Panc1 (cell line): ENCODE data around the gene QRFP. TPM values are rescaled to one million over a fixed set of nuclear protein-coding genes. Genes with fewer than 3 reads are reported as not detected.

Experiments used
- ATAC-seq: fragments of 200-7000 bp; cut with Tn5 transposase; 2 replicates; pipeline ENCODE4 v1.9.1; 2020; ENCODE audit warnings: mild to moderate bottlenecking, moderate library complexity
- Bru-seq: library from RNA; stranded (reverse); fragments of 400-500 nt; gene quantifications from one replicate; lab custom pipeline; 2021; lab: Mats Ljungman, UMichigan
- BruChase-seq, 2 experiments: library from RNA; stranded (reverse); fragments of 400-500 nt; gene quantifications; one replicate each; lab custom pipeline; 2021; lab: Mats Ljungman, UMichigan
- BruUV-seq: library from RNA; stranded (reverse); fragments of 400-500 nt; replicated peaks from 2 replicates; lab custom pipeline; 2021; lab: Mats Ljungman, UMichigan
- CTCF ChIA-PET: fragments of 300-600 bp; sonication (Branson Sonifier 250); formaldehyde crosslinking; loops from one replicate; lab custom pipeline; 2022; ENCODE audit warnings: antibody characterized with exemption; lab: Charles Lee
- POLR2A ChIA-PET: fragments of 300-600 bp; sonication (Branson Sonifier 250); formaldehyde crosslinking; loops from one replicate; lab custom pipeline; 2022; ENCODE audit warnings: antibody characterized with exemption; lab: Charles Lee
- DNase-seq: peaks from one replicate; pipeline ENCODE4 v3.0.0-alpha.2; 2010; ENCODE audit warnings: low read depth, low spot score
- H3K27ac ChIP-seq: 2 replicates; pipeline ENCODE4 v1.5.1; 2011; ENCODE audit warnings: mild to moderate bottlenecking, low read length, inconsistent platforms
- H3K27me3 ChIP-seq: fragments of 200-500 bp; sonication (Bioruptor generic); 2 replicates; pipeline ENCODE4 v1.6.0; 2014; ENCODE audit warnings: low read length, inconsistent platforms; ENCODE audit not compliant: control insufficient read depth, insufficient read depth
- H3K36me3 ChIP-seq: fragments of 200-500 bp; sonication (Bioruptor generic); 2 replicates; pipeline ENCODE4 v1.5.1; 2014; ENCODE audit warnings: inconsistent platforms, mild to moderate bottlenecking, low read length, moderate library complexity; ENCODE audit not compliant: control insufficient read depth, insufficient read depth
- H3K4me1 ChIP-seq: 2 replicates; pipeline ENCODE4 v1.5.1; 2011; ENCODE audit warnings: inconsistent platforms, mild to moderate bottlenecking, low read length, moderate library complexity; ENCODE audit not compliant: control insufficient read depth, insufficient read depth
- H3K4me3 ChIP-seq, 2 experiments: 2 replicates each; pipeline ENCODE4 v1.5.1; 2011 to 2012; ENCODE audit warnings: low read depth in 2 of 2, low read length in 2 of 2, mild to moderate bottlenecking in 2 of 2, inconsistent platforms in 1 of 2, moderate library complexity in 1 of 2
- H3K9me3 ChIP-seq: fragments of 200-500 bp; sonication (Bioruptor generic); 2 replicates; pipeline ENCODE4 v1.5.1; 2014; ENCODE audit warnings: low read depth, mild to moderate bottlenecking, inconsistent platforms, low read length, moderate library complexity; ENCODE audit not compliant: control insufficient read depth, insufficient read depth
- POLR2AphosphoS5 ChIP-seq: IDR thresholded peaks from 2 replicates; pipeline ENCODE4 v1.6.1; 2012; ENCODE audit warnings: mild to moderate bottlenecking, low read depth, low read length, moderate library complexity
- SIN3A ChIP-seq: IDR thresholded peaks from 2 replicates; pipeline ENCODE4 v1.6.1; 2012; ENCODE audit warnings: low read depth, mild to moderate bottlenecking, low read length, moderate library complexity, borderline replicate concordance; ENCODE audit not compliant: insufficient read depth
- TCF7L2 ChIP-seq: IDR thresholded peaks from 2 replicates; pipeline ENCODE4 v1.6.1; 2011; ENCODE audit warnings: mild to moderate bottlenecking, low read depth, low read length, inconsistent platforms
- in situ Hi-C: cut with HindIII; loops from 2 replicates; pipeline ENCODE4 v1.10.0; 2016; ENCODE audit warnings: low sequenced_read_pairs, low pct_unique_long_range_greater_than_20kb
- intact Hi-C: fragments of 100-400 bp; cut with micrococcal nuclease; formaldehyde crosslinking; loops from one replicate; pipeline ENCODE4 v1.10.0; 2022; ENCODE audit not compliant: unreplicated experiment
- long read RNA-seq: library from polyadenylated mRNA; unstranded; transcript quantifications from one replicate; pipeline ENCODE4 v2.0.0, GENCODE V29; 2021; ENCODE audit not compliant: unreplicated experiment
- polyA plus RNA-seq: library from polyadenylated mRNA; unstranded; fragments of >200 nt; gene quantifications from one replicate; pipeline ENCODE4 v1.2.1, GENCODE V29; 2012; ENCODE audit warnings: missing spikeins; ENCODE audit not compliant: insufficient read length
- total RNA-seq: library from RNA; stranded (reverse); gene quantifications from one replicate; pipeline ENCODE4 v1.2.1, GENCODE V29; 2021; ENCODE audit not compliant: unreplicated experiment
- TF ChIP-seq, protein P1 (sequence below): fragments of 450-650 bp; IDR thresholded peaks from 2 replicates; pipeline ENCODE4 v1.5.1; 2017; ENCODE audit warnings: mild to moderate bottlenecking
- TF ChIP-seq, protein P2 (sequence below), 2 experiments: IDR thresholded peaks; 2 replicates each; pipeline ENCODE4 v1.6.1; 2011 to 2012; ENCODE audit warnings: low read depth in 2 of 2, control low read depth in 1 of 2, low read length in 1 of 2, mild to moderate bottlenecking in 1 of 2, moderate library complexity in 1 of 2; ENCODE audit not compliant: insufficient read depth in 1 of 2

QRFP gene, protein sequence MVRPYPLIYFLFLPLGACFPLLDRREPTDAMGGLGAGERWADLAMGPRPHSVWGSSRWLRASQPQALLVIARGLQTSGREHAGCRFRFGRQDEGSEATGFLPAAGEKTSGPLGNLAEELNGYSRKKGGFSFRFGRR
- not detected for total RNA-seq
- 0.13 TPM for polyA plus RNA-seq
- Bru-seq, nascent RNA = not detected
- not detected for BruChase-seq, experiment 1, labeled RNA remaining after a 2-hour chase
- not detected for BruChase-seq, experiment 2, labeled RNA remaining after a 6-hour chase
- long read RNA-seq, partial matches to known transcripts = 0 of 1 reads
- long read RNA-seq, other reads (novel, unspliced or antisense) = 0 of 1 reads

DNA sequence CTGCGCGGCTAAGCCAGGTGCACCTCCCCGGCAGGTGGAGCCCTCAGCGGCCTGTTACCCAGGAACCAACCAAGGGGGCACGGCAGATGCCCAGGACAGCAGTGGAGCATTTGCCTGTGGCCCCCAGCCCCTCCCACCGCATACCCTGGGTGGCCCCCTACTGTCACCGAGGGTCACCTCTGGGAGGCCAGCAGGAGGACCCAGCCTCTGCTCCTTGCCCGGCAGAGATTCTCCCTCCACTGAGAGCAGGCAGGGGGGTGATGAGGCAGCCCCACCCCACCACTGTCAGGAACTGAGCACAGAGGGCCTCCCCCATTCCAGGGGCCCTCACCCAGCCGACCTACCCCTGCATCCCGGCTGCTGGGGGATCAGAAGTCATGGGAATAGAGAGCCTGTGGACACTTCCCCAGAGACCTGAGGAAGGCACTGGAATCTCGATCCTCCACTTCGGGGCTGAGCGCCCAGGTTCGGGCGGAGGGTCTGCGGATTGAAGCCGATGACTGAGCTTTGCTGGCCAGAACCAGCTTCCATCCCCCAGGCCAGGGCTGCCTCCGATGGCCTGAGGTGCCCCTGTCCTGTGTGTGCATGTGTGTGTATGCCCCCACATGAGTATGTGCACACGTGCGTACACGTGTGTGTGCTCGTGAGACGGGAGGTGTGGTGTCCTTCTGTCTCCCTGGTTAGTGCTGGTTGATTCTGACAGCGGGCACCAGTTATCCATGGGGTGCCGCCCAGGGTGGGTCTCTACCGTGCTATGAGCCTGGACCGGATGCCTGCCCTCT is at the start of gene QRFP:
QRFP (minus strand) TSS at position 580 of the 782 bp plus-strand sequence. CDS start 2,974 bp downstream, outside the sequence.
- ATAC-seq = peak; percentile 61; the same call in 1 of the 2 replicates
- H3K27me3 ChIP-seq = no peaks in the 10 kb centered on the region
- no peaks in the 10 kb centered on the region for H3K4me1 ChIP-seq
- H3K27ac ChIP-seq = no peak within 1 kb of the TSS
- POLR2A ChIA-PET = no interaction called here
- in situ Hi-C loops = no loop called here
- no TSS peak for BruUV-seq
- intact Hi-C loops = loop anchor here (10.0 kb wide), 1 partner anchor 48 kb away; no protein-coding TSS in a partner anchor
- no peak within 1 kb of the TSS for H3K4me3 ChIP-seq
- no peak for DNase-seq
- no peaks in the 10 kb centered on the region for H3K9me3 ChIP-seq
- TF ChIP-seq, protein P1, sequence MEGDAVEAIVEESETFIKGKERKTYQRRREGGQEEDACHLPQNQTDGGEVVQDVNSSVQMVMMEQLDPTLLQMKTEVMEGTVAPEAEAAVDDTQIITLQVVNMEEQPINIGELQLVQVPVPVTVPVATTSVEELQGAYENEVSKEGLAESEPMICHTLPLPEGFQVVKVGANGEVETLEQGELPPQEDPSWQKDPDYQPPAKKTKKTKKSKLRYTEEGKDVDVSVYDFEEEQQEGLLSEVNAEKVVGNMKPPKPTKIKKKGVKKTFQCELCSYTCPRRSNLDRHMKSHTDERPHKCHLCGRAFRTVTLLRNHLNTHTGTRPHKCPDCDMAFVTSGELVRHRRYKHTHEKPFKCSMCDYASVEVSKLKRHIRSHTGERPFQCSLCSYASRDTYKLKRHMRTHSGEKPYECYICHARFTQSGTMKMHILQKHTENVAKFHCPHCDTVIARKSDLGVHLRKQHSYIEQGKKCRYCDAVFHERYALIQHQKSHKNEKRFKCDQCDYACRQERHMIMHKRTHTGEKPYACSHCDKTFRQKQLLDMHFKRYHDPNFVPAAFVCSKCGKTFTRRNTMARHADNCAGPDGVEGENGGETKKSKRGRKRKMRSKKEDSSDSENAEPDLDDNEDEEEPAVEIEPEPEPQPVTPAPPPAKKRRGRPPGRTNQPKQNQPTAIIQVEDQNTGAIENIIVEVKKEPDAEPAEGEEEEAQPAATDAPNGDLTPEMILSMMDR = no peak
- TF ChIP-seq POLR2AphosphoS5 = no peak
- TF ChIP-seq SIN3A = no peak
- TF ChIP-seq, protein P2, sequence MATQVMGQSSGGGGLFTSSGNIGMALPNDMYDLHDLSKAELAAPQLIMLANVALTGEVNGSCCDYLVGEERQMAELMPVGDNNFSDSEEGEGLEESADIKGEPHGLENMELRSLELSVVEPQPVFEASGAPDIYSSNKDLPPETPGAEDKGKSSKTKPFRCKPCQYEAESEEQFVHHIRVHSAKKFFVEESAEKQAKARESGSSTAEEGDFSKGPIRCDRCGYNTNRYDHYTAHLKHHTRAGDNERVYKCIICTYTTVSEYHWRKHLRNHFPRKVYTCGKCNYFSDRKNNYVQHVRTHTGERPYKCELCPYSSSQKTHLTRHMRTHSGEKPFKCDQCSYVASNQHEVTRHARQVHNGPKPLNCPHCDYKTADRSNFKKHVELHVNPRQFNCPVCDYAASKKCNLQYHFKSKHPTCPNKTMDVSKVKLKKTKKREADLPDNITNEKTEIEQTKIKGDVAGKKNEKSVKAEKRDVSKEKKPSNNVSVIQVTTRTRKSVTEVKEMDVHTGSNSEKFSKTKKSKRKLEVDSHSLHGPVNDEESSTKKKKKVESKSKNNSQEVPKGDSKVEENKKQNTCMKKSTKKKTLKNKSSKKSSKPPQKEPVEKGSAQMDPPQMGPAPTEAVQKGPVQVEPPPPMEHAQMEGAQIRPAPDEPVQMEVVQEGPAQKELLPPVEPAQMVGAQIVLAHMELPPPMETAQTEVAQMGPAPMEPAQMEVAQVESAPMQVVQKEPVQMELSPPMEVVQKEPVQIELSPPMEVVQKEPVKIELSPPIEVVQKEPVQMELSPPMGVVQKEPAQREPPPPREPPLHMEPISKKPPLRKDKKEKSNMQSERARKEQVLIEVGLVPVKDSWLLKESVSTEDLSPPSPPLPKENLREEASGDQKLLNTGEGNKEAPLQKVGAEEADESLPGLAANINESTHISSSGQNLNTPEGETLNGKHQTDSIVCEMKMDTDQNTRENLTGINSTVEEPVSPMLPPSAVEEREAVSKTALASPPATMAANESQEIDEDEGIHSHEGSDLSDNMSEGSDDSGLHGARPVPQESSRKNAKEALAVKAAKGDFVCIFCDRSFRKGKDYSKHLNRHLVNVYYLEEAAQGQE (IDR thresholded peaks at IDR 0.05; ENCODE audit: insufficient read depth in 1 of 2, low read depth in 2 of 2, low read length in 1 of 2) = no peak
- TF ChIP-seq TCF7L2 = no peak
- no peaks in the 10 kb centered on the region for H3K36me3 ChIP-seq
- CTCF ChIA-PET = interaction anchor here (0.7 kb wide), 1 partner anchor 102 kb away, joined by 3 read pairs; no protein-coding TSS in a partner anchor

DNA sequence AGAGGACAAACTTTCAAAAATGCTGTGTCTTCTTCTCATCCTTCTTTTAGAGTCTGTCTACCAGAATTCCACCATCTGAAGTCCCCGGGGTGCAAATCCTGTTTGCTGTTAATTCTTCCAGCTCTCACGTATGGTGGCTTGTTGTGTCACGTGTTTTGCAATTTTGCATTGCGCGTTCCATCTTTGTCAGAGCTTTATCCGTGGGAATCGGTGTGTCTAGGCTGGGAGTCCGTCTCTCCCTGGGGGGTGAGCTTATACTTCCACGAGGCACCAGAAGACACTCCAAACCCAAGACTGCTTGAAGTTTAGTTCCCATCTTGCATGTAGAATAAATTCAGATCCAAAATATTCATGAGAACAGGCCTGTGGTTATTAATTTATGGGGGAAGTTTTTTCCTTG is 48.6 kb upstream of the QRFP start:
- H3K4me3 ChIP-seq = no peak overlapping the region
- no peaks in the 10 kb centered on the region for H3K9me3 ChIP-seq
- in situ Hi-C loops = no loop called here
- ATAC-seq (no peak), DNase-seq (no peak)
- BruUV-seq = no TSS peak
- intact Hi-C loops = loop anchor here (10.0 kb wide), 1 partner anchor 50 kb away; the partner anchor contains the start of gene QRFP
- H3K36me3 ChIP-seq = no peaks in the 10 kb centered on the region
- POLR2A ChIA-PET = no interaction called here
- no peak overlapping the region for H3K27ac ChIP-seq
- H3K4me1 ChIP-seq = no peaks in the 10 kb centered on the region; the same call in 1 of the 2 replicates
- CTCF ChIA-PET = no interaction called here
- H3K27me3 ChIP-seq = no peaks in the 10 kb centered on the region
- TF ChIP-seq, protein P2 (IDR thresholded peaks at IDR 0.05; ENCODE audit: insufficient read depth in 1 of 2, low read depth in 2 of 2, low read length in 1 of 2) = no peak
- TF ChIP-seq POLR2AphosphoS5 (no peak), SIN3A (no peak), TCF7L2 (no peak)
- TF ChIP-seq, protein P1 = no peak
